HG03565 (cell line): ENCODE measurements around the gene SH2D6.
"Not testable (repeated sequence)": the region's sequence is repeated elsewhere in the genome, so short reads cannot be mapped to it uniquely, and the experiment has no call there.

Experiments used
- ATAC-seq: cut with Tn5 transposase; IDR thresholded peaks from one replicate; pipeline ENCODE4 v1.9.1; 2021; ENCODE audit warnings: mild to moderate bottlenecking, moderate library complexity; ENCODE audit not compliant: unreplicated experiment

SH2D6 gene

DNA sequence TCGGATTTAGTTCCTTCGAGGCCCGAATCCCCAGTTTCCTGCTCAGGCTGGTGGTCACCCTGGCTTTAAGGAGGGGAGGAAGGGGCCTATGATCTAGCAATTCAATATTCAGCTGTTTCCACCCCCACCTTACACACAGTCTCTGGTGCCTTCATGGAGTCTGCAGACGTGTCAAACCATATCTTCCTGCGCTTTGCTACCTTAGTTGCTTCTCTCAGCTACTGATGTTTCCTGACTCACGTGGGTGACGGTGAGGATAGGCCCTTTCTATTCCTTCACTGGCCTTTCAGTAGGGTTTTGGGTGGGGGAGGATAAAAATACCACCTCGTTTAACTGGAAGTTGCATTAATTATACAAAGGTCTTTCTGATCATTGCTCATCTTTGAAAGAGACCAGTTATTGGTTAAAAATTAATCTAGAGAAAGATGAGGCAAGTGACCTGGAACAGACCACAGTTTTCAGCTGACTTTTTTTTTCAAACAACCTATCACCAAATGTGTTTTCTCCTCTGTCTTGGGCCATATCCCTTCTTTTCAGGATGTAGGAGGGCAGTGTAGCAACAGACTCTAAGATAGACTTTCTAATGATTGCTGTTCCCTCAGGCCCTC, 49.7 kb downstream of the SH2D6 start:
- no peak for ATAC-seq

DNA sequence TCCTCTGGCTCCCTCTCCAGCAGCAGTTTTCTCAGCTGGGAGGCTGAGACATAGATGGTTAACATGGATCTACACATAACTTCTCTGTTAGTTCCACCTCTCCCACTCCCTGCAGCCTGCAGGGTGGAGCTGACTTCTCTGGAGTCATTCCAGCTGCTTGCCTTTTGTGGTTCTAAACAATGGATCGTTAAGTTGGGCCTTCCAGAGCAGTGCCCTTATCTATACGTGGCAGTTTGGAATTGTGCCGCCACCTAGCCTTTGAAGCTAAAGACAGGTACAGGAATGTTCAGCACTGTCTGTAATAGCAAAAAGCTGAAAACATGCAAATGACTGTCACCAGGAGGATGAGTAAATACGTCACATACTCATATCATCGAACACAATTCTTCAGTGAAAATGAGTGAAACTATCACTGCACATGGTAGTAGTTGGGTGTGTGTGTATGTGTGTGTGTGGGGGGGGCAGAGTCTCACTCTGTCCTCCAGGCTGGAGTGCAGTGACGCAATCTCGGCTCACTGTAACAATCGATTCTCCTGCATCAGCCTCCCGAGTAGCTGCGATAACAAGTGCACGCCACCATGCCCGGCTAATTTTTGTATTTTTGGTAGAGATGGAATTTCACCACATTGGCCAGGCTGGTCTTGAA, 50.3 kb downstream of the SH2D6 start:
- ATAC-seq: no peak

DNA sequence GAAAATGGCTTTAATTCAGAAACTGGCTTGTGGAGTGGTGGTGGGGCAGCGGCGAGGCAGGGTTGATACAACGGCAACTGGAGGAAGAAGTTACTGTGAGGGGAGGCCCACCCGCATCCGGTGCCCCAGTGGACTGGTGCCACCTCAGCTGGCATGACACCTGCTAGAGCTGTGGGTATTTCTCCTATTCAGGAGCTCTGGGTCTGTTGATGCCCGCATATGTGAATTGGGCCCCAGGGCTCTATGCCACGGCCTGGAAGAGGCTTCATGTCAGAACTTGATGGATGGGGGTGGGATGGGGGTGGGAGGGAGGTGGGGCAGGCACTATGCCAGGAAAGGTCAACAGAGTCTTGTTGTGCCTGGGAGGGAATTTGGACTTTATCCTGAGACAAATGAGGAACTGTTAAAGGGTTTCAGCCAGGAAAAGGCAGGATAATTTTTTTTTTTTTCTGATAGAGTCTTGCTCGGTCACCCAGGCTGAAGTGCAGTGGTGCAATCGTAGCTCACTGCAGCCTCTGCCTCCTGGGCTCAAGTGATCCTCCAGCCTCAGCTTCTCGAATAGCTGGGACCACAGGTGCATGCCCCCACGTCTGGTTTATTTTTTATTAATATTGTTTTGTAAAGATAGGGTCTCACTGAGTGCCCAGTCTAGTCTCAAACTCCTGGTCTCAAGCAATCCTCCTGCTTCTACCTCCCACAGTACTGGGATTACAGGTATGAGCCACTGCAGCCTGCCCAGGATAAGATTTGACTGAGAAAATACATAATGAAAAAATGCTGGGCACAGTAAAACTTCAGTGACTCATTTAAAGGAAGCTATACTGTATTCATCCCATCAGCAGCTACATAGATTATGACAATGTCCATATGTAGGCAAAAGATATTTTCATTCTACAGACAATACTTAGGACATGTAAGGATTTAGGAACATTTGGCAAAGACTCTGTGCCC, 52.6 kb downstream of the SH2D6 start:
- ATAC-seq: no peak

DNA sequence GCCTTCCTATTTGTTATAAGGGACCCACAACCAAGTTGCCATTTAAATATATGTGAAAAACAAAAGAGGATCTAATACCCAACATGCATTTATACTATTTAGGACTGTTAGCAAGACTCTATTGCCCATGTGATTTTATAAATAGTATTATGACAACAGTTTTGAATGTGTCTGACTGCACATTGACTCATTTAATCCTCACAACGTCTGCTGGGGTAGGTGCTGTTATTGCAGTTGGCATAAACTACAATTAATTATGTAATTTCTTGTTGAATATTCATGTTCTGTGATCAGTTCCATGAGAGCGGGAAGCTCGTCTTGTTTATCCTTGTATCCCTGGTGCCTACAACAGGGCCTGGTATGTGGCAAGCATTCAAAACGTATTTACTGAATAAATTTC, 53.7 kb downstream of the SH2D6 start:
- no peak for ATAC-seq

DNA sequence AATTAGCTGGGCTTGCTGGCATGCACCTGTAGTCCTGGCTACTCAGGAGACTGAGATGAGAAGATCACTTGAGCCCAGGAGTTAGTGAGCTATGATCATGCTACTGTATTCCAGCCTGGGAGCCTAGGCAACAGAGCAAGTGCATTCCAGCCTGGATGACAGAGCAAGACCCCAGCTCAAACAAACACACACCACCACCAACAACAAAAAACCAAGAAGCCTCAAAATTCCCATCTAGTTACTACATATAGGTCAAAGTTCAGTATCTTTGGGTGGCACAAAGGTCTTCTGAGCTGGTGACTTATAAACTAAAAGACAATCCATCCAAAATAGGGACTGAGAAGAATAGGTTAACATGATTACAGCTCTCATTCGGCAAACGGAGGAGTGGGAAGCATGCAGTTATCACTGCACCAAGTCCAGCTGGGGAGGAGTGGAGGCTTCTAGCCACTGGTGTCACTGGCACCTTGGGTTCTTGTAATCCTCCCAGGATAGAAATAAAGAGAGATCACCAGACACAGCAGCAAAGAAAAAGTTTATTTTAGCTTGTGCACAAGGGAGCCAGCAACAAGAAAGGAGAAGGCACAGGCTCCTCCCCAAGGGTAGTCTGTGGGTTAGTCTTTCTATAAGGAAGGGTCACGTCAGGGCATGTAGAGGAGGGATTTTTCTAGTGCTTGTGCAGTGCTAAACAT, 57.4 kb downstream of the SH2D6 start:
- no peak for ATAC-seq

DNA sequence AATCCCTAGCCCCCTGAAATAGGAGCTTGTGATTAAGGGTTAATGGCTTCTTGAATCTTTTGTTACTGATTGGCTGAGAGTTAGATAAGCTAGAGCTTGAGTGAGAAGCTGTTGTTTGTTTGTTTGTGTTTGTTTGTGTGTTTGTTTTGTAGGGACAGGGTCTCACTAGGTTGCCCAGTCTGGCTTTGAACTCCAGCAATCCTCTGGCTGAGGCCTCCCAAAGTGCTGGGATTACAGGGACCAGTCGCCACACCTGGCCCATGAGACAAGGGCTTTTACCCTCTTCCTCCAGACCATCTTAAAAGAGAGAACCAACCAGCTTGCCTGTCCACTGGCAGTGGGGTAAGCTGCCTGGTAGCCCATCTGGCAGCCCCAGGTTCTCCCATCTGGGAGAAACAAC, 58.1 kb downstream of the SH2D6 start:
- no peak for ATAC-seq

DNA sequence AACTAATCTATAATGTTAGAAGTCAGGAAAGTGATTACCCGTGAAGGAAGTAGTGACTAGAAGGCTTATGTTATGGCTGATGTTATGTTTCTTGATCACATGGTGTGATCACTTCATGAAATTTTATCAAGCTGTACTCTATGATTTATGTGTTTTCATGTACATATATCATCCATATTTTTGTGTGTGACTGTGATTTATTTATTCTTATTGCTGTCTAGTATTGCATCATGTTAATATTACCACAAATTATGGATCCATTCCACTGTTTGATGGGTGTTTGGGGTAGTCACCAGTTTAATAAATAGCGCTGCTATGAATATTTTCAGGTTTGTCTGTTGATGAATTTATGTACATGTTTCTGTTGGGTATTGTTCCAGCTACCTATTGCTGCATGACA, 59.4 kb downstream of the SH2D6 start:
- no peak for ATAC-seq

DNA sequence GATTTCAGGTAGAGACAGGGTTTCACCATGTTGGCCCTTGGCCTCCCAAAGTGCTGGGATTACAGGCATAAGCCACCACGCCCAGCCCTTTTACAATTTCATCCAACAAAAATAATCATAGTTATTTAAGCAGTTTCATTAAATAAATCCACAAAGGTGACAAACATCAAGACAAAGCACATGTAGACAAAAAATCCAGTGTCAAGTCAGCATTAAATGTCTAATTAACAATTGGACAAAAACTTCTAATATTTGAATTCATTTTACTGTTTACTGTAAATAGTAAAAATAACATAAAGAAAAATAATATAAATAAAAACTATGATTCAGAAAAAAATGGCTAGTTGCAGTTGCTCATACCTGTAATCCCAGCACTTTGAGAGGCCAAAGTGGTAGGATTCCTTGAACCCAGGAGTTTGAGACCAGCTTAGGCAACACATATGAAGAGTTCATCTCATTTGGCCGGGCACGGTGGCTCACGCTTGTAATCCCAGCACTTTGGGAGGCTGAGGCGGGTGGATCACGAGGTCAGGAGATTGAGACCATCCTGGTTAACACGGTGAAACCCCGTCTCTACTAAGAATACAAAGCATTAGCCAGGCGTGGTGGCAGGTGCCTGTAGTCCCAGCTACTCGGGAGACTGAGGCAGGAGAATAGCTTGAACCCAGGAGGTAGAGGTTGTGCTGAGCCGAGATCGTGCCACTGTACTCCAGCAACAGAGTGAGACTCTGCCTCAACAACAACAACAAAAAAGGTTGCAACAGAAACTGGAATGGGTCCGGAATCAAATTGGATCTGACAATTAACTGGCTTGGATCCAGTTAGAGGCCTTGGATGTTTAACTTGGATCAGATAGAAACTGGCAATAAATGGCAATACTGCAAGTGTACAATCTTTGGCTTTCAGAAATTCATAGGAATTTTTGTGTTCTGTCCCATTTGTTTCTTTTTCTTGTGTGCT, 63.6 kb downstream of the SH2D6 start:
- no peak for ATAC-seq

DNA sequence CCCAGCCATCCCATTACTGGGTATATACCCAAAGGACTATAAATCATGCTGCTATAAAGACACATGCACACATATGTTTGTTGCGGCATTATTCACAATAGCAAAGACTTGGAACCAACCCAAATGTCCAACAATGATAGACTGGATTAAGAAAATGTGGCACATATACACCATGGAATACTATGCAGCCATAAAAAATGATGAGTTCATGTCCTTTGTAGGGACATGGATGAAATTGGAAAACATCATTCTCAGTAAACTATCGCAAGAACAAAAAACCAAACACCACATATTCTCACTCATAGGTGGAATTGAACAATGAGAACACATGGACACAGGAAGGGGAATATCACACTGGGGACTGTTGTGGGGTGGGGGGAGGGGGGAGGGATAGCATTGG, 66.1 kb downstream of the SH2D6 start:
- ATAC-seq: not testable (repeated sequence)

DNA sequence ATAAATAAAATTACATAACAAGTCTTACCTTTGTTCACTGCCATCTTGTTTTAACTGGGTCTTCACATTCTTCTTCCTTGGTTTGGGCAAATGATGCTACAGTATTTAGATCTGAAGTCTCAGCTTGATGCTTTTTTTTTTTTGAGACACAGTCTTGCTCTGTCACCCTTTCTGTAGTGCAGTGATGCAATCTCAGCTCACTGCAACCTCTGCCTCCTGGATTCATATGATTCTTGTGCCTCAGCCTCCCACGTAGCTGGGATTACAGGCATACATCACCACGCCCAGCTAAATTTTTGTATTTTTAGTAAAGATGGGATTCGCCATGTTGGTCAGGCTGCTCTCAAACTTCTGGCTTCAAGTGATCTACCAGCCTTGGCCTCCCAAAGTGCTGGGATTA, 67.3 kb downstream of the SH2D6 start:
- no peak for ATAC-seq
